MG63 (cell line): ENCODE data around the gene STT3B. TPM values are rescaled to one million over a fixed set of nuclear protein-coding genes. Genes with fewer than 3 reads are reported as not detected.

Experiments
- DNase-seq: peaks from one replicate; pipeline ENCODE4 v3.0.0-alpha.2; 2020
- H3K27me3 ChIP-seq: fragments of 250-450 bp; sonication (Bioruptor Pico); 2 replicates; pipeline ENCODE4 v1.5.1; 2020; ENCODE audit warnings: mild to moderate bottlenecking, moderate library complexity
- H3K36me3 ChIP-seq: fragments of 250-450 bp; sonication (Bioruptor Pico); 2 replicates; pipeline ENCODE4 v1.5.1; 2020; ENCODE audit warnings: mild to moderate bottlenecking, moderate library complexity
- H3K4me3 ChIP-seq: fragments of 250-450 bp; sonication (Bioruptor Pico); 2 replicates; pipeline ENCODE4 v1.5.1; 2020; ENCODE audit warnings: mild to moderate bottlenecking, moderate library complexity
- H3K9me3 ChIP-seq: fragments of 250-450 bp; sonication (Bioruptor Pico); 2 replicates; pipeline ENCODE4 v1.5.1; 2020; ENCODE audit warnings: mild to moderate bottlenecking, moderate library complexity
- total RNA-seq: library from RNA; depleted of rRNA; stranded (reverse); fragments of >200 nt; shearing (Covaris generic); gene quantifications from 2 replicates; pipeline ENCODE4 v1.2.3, GENCODE V29; 2014; ENCODE audit warnings: low replicate concordance

STT3B gene
- total RNA-seq, 1 experiment from 2014 or later: 74.7 TPM

DNA sequence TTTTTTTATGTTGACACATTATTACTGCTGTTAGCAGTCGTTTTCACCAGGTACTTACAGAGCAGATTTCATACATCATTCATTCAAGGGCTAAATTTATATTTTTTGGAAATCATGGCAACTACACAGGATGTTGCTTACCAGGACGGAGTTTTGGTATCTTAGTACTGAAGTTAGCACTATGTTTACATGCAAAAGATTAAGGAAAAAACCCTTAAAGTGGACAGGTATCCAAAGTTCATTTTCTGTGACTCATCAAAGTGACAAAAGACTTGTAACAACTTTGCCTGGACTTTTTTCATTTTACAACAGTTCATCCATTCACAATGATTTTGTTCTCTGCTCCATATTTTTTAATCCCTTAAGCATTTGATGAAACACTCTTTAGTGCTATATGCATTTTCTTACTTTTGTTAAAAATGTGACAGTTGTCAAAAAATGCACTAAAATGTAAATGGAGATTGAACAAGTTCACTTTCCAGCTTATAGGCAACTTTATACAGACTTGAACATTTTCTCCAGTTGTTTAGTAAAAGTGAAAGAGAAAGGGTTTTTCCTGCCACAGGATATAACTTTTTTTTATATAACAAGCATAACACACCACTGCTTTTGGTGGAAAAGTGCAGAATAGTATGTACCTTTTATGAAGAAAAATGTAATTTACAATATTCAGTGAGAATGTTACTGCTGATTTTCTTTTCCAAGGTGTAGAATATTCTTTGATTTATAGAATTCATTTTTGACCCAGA is 104.1 kb downstream of the STT3B start:
- Histone ChIP-seq H3K4me3 (no peak overlapping the region), H3K27me3 (no peaks in the 10 kb centered on the region), H3K9me3 (no peaks in the 10 kb centered on the region), H3K36me3 (peaks cover 4% of the 10 kb centered on the region)
- DNase-seq: no peak

DNA sequence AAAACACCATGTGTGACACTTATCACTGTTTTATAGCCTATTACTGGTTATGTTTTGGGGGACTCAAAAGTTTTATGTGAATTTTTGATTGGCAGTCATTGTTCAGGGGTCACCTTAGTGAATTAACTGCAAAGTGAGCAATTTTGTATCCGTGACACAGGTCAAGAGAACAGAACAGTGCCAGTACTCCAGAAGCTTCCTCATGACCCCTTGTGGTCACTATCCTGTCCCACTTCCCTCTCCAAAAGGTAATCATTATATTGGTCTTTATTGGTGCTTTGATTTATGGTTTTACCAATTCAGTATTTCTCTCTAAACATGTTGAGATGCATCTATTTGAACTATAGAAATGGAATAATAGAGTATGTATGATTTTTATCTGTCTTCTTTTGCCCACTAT is 107.1 kb downstream of the STT3B start:
- Histone ChIP-seq H3K27me3 (no peaks in the 10 kb centered on the region), H3K9me3 (no peaks in the 10 kb centered on the region), H3K36me3 (peaks cover 2% of the 10 kb centered on the region; the same call in 1 of the 2 replicates), H3K4me3 (no peak overlapping the region)
- DNase-seq: no peak

DNA sequence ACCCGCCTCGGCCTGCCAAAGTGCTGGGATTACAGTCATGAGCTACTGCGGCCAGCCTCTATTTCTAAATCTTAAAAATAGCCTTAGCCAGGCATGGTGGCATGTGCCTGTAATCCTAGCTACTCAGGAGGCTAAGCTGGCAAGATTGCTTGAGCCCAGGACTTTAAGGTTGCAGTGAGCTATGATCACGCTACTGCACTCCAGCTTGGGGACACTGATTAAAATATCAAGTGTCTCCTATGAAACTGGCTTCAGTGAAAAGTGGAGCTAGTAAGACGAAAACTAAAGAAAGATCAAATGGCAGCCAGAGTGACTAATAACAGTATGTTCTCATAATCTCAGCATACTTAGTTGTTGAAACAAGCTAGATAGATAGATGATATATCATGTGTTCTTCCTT is 112.5 kb downstream of the STT3B start:
- no peak overlapping the region for H3K4me3 ChIP-seq
- no peaks in the 10 kb centered on the region for H3K27me3 ChIP-seq
- DNase-seq: no peak
- H3K36me3 ChIP-seq: peaks cover 11% of the 10 kb centered on the region
- H3K9me3 ChIP-seq: peaks cover 6% of the 10 kb centered on the region; the same call in 1 of the 2 replicates

DNA sequence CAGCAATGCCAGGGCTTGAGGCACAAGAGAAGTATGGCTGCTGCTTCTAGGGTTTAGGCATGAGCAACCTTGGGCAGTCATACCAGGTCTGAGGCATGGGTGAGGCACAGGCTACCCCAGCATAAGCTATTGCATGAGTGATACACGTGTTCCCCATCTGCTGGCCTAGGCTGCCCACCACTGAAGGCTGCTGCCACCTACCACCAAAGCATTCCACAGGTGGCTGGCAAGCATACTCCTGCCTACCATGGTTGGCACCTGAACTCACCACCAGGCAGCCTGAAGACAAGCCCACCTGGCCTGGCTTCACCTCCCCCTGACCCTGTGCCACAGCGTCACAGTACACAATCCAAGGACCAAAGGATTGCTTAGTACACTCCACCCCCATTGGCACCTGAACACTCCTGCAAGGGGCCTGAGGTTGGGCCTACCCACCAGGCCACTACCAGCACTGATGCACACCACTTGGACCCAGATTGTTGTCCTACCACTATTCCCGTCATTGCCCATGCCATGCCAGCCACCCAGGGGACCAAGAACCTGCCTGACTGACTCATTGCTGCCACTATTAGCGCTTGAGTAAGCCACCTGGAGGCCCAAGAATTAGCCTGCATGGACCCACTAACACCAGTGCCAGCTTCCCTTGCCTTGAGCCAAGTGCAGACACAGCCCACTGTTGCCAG is 115.7 kb downstream of the STT3B start:
- Histone ChIP-seq H3K36me3 (peaks cover 11% of the 10 kb centered on the region), H3K9me3 (peaks cover 11% of the 10 kb centered on the region), H3K27me3 (no peaks in the 10 kb centered on the region), H3K4me3 (no peak overlapping the region)
- no peak for DNase-seq

DNA sequence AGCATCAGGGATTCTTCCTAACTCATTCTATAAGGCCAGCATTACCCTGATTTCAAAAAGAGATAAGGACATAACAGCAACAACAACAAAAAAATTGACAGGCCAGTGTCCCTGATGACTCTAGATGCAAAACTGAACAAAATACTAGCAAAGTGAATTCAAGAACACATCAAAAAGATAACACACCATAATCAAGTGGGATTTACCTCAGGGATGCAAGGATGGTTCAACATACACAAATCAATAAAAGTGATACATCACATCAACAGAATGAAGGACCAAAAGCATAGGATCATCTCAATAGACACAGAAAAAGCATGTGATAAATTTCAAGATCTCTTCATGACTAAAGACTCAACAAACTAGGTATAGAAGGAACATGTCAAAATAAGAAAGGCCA is 119.6 kb downstream of the STT3B start:
- Histone ChIP-seq H3K4me3 (no peak overlapping the region), H3K36me3 (peaks cover 5% of the 10 kb centered on the region), H3K9me3 (peaks cover 16% of the 10 kb centered on the region), H3K27me3 (no peaks in the 10 kb centered on the region)
- no peak for DNase-seq

DNA sequence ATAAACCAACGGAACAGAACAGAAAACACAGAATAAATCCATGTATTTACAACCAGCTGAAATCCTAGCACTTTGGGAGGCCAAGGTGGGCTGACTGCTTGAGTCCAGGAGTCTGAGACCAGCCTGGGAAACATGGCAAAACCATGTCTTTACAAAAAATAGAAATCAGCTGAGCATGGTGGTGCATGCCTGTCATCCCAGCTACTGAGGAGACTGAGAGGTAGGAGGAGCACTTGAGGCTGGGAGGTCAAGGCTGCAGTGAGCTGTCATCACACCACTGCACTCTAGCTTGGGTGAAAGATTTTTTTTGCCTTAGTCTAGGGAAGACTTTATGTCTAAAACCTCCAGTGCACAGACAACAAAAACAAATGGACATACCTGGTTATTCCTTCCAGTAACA is 120.7 kb downstream of the STT3B start:
- Histone ChIP-seq H3K27me3 (no peaks in the 10 kb centered on the region), H3K9me3 (peaks cover 16% of the 10 kb centered on the region), H3K36me3 (no peaks in the 10 kb centered on the region), H3K4me3 (no peak overlapping the region)
- DNase-seq: no peak

DNA sequence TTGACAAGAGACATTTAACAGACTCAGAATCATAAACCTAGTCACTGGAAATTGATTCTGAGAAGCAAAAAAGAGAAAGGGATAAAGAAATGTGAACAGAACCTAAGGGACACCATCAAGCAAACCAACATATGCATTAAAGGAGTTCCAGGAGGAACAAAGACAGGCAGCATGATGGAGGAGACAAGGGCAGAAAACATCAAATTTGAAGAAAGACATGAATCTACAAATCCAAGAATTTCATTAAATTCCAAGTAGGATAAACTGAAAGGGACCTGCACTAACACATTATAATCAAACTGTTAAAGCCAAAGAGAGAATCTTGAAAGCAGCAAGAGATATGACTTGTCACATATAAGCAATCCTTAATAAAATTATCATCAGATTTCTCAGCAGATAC is 122.3 kb downstream of the STT3B start:
- DNase-seq: no peak
- Histone ChIP-seq H3K27me3 (no peaks in the 10 kb centered on the region), H3K9me3 (peaks cover 11% of the 10 kb centered on the region), H3K36me3 (no peaks in the 10 kb centered on the region), H3K4me3 (no peak overlapping the region)

DNA sequence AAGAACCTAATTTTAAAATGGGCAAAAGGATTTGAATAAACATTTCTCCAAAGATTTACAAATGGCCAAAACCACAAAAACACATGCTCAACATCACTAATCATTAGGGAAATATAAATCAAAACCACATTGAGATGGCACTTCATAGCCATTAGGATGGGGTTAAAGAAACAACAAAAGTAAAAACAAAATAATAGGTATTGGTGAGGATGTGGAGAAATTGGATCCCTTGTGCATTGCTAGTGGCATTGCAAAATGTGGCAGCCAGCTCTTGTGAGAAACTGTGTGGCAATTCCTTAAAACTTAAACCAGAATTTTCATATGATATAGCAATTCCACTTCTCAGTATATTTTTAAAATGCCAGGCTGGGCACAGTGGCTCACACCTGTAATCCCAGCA is 126.5 kb downstream of the STT3B start:
- Histone ChIP-seq H3K36me3 (no peaks in the 10 kb centered on the region), H3K9me3 (peaks cover 2% of the 10 kb centered on the region), H3K4me3 (no peak overlapping the region), H3K27me3 (no peaks in the 10 kb centered on the region)
- no peak for DNase-seq

DNA sequence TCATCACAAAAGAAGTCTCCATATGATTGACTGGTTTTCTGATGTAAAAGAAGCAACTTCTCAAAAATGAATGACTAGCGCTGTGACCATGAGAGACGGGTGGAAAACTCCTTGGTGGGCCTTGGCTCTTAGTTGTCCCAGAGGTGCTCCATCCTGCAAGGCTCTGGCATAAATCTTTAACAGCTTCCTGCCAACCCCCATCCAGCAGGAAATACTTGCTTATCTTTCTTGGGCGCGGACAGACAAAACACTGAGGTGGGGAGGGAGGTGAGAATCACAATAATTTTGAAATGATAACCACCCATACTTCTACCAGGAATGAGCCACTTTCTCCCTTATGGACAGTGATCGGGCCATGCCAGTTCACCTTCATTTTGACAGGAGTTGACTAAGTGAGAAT is 128.6 kb downstream of the STT3B start:
- DNase-seq: no peak
- H3K4me3 ChIP-seq: no peak overlapping the region
- peaks cover 1% of the 10 kb centered on the region; the same call in 1 of the 2 replicates for H3K9me3 ChIP-seq
- no peaks in the 10 kb centered on the region for H3K27me3 ChIP-seq
- no peaks in the 10 kb centered on the region for H3K36me3 ChIP-seq

DNA sequence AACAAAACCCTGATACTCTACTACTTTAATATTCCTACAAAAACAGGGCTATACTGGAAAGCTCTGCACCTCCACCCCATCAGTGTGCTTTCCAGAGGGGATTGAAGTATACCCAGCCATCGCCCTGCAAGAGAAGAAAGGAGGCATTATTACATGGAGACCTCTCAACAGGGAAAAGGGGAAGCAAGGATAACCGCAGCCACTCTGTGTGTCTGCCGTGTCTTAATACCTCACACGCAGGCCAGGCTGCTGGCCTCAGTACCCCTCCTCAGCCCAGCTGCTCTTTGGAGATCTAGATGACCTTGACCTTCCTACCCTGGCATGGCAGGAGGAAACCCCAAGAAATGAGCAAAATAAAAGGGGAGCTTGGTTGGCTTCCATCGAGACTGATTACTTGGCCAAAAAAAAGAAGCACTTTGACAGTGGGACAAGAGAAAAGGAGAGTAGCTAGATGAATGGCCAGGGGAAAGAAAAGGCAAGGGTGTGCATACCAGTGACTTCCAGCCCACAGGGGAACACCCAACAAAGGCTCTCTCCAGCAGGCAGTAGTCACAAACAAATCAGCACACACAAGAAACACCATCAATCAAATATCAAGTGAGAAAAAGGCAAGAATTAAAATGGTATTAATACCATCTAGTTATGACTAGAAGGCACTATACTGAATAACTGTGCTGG is 129.4 kb downstream of the STT3B start:
- Histone ChIP-seq H3K4me3 (no peak overlapping the region), H3K9me3 (no peaks in the 10 kb centered on the region), H3K27me3 (no peaks in the 10 kb centered on the region), H3K36me3 (no peaks in the 10 kb centered on the region)
- no peak for DNase-seq

DNA sequence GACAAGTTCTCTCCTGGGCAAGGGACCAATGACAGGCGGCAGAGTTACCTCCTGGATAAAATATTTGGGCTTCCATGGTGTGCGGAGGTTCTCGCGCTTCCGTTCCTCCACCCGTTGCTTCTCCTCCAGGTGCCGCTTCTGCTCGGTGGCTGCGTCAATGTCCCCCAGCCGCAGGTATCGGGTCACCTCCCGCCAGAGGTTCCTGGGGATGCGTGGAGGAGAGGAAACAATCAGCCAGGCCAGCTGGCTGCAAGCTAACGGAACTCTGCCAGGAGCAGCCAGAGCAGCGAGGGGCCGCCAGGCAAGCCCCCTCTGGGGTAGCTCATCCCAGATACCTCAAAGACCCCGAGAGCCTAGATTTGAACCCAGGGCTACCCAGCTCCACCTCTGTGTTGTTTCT is 131.3 kb downstream of the STT3B start:
- DNase-seq: no peak
- no peak overlapping the region for H3K4me3 ChIP-seq
- no peaks in the 10 kb centered on the region for H3K36me3 ChIP-seq
- H3K9me3 ChIP-seq: no peaks in the 10 kb centered on the region
- H3K27me3 ChIP-seq: no peaks in the 10 kb centered on the region

DNA sequence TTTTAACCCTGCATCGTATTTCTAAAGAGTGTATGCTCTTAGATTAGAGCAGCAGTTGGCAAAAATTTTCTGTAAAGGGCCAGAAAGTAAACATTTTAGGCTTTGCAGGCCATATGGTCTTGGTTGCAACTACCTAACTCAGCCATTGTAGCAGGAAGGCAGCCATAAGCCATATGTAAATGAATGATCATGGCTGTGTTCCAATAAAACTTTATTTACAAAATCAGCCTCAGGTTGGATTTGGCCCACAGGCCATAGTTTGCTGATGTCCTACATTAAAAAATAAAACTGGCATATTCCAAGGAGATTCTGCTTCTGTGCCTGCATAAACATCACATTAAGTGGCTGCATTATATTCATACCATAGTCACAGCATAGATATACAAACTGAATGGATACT is 134.9 kb downstream of the STT3B start:
- H3K27me3 ChIP-seq: no peaks in the 10 kb centered on the region
- H3K9me3 ChIP-seq: no peaks in the 10 kb centered on the region
- H3K4me3 ChIP-seq: no peak overlapping the region
- no peak for DNase-seq
- no peaks in the 10 kb centered on the region for H3K36me3 ChIP-seq

DNA sequence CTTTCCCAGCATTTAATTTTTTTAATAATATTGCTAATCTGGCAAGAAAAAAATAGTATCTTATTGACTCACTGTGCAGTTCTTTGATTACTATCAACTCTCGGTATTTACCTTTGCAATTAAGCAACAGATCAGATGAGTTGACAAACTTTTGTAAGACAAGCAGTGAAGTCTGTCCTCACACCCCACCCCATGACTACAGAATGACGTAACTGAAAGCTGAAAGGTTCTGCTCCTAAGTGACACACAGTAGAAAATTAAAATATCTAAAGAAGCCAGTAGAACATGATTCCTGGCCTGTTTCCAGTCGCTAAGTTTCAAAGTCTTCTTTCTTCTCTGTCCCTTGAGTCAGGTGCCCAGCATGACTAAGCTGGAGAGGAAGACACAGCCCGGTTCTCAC is 135.5 kb downstream of the STT3B start:
- Histone ChIP-seq H3K36me3 (no peaks in the 10 kb centered on the region), H3K9me3 (no peaks in the 10 kb centered on the region), H3K4me3 (no peak overlapping the region), H3K27me3 (no peaks in the 10 kb centered on the region)
- no peak for DNase-seq

DNA sequence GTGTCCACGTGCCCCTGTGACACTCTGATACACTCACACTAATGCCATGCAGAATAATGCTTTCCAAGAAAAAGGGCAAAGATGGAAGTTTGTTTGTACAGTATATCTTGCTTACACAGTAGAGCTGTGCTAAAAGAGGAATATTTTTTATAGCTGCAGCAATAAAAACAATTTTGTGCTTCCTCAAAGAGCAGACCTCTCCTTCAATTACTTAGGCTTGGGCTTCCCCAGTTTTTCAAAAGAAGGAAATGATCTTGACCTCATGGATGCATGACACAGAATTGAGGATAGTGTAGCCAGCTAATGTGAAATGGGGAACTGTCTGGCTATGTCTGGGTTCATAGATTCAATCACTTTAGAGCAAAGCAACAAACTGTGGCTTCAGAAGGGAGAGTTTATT is 137.4 kb downstream of the STT3B start:
- H3K4me3 ChIP-seq: no peak overlapping the region
- H3K36me3 ChIP-seq: no peaks in the 10 kb centered on the region
- DNase-seq: no peak
- H3K9me3 ChIP-seq: no peaks in the 10 kb centered on the region
- H3K27me3 ChIP-seq: no peaks in the 10 kb centered on the region

DNA sequence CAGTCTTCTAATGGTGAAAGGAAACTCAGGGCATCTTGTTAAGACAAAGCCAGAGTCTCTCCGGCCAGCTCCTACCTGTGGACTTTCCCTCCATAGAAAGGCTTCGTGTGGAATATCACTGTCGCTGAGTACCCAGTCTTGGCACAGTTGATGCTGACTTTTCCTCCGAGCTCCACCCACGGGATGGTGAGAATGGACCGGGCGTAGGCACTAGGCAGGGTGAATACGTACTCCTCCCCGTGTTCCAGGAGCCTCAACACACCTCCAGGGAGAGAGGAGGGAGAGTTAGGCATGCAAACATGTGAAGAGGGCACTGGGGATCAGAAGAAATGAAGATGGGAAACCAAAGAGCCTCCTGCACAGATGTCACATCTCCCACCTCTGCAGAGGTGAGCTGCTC is 138.0 kb downstream of the STT3B start:
- H3K4me3 ChIP-seq: no peak overlapping the region
- no peaks in the 10 kb centered on the region for H3K9me3 ChIP-seq
- no peak for DNase-seq
- no peaks in the 10 kb centered on the region for H3K36me3 ChIP-seq
- no peaks in the 10 kb centered on the region for H3K27me3 ChIP-seq

DNA sequence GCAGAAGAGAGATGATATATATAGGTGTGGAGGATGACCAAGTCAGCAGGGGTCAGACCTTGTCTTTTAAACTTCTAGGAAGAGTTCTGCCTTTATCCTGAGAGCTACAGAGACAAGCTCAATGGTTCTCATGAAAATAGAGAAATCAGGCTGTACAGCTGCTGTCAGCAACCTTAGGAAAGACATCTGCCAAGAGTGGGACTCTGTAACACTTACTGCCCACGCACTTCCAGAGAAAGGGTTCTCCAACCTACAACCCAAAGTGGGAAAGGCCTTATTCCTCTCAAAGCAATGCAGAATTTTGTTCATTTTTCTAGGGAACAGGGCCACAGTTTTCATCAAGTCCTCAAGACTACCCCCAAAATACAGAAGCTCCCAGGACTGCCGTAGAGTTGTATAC is 138.7 kb downstream of the STT3B start:
- H3K9me3 ChIP-seq: no peaks in the 10 kb centered on the region
- H3K4me3 ChIP-seq: no peak overlapping the region
- H3K36me3 ChIP-seq: no peaks in the 10 kb centered on the region
- no peak for DNase-seq
- H3K27me3 ChIP-seq: no peaks in the 10 kb centered on the region

DNA sequence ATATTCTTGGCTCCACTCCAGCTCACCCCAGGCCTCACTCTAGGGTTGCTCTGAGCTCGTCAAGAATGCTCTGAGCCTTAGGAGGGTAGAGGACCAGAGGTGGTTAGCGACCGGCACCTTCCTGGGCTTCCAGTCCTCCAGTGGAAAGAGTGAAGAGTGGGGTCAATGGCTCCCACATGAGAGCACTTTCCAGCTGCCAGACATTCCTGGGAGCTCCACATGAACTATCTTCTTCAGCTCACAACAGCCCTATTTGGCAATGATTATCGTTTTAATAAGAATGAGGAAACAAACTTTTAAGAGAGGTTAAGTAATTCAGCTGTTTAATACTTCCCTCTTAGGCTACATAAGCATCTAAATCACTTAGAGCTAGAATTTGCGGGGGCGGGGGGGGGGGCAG is 139.3 kb downstream of the STT3B start:
- no peak for DNase-seq
- Histone ChIP-seq H3K4me3 (no peak overlapping the region), H3K9me3 (no peaks in the 10 kb centered on the region), H3K36me3 (no peaks in the 10 kb centered on the region), H3K27me3 (no peaks in the 10 kb centered on the region)

DNA sequence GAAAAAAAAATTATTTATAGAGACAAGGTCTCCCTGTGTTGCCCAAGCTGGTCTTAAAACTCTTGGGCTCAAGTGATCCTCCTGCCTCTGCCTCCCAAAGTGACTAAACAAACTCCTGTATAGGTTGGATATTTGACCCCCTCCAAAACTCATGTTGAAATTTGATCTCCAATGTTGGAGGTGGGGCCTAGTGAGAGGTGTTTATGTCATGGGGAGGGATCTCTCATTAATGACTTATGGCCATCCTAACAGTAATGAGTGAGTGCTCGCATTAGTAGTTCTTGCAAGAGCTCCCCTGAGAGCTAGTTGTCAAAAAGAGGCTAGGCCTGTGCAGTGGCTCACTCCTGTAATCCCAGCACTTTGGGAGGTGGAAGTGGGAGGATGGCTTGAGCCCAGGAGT is 141.2 kb downstream of the STT3B start:
- Histone ChIP-seq H3K27me3 (no peaks in the 10 kb centered on the region), H3K4me3 (no peak overlapping the region), H3K9me3 (no peaks in the 10 kb centered on the region), H3K36me3 (no peaks in the 10 kb centered on the region)
- DNase-seq: no peak
